Measurements from ENCODE around the gene TSHZ2.

The TSHZ2 gene

DNA sequence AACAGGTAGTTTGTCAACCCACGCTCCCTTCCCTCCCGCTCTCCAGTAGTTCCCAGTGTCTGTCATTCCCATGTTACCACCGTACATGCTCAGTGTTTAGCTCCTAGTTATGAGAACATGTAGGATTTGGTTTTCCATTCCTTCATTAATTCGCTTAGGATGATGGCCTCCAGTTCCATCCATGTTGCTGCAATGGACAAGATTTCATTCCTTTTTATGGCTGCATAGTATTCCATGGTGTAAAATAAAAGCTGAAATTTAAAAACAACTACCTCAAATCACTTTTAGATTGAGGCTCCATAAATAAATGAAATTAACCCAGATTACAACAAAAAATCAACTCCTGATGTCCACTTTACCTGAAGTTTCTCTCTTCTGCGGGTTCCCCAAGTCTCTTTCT is 430.9 kb downstream of the TSHZ2 start:
- no peak for TF ChIP-seq TAF1 (IDR thresholded peaks at IDR 0.05; ENCODE audit: borderline replicate concordance, insufficient read depth, low read length)
- no peak for TF ChIP-seq FOXP2 (optimal IDR thresholded peaks at IDR 0.05; ENCODE audit: borderline replicate concordance, extremely low read depth, extremely low read length, insufficient read depth)
- TF ChIP-seq POLR2AphosphoS5 (IDR thresholded peaks at IDR 0.05; ENCODE audit: low read depth, low read length), result no peak
- no peak for TF ChIP-seq SIN3A (IDR thresholded peaks at IDR 0.05; ENCODE audit: borderline replicate concordance, insufficient read depth, low read length)
- TF ChIP-seq, protein P1, sequence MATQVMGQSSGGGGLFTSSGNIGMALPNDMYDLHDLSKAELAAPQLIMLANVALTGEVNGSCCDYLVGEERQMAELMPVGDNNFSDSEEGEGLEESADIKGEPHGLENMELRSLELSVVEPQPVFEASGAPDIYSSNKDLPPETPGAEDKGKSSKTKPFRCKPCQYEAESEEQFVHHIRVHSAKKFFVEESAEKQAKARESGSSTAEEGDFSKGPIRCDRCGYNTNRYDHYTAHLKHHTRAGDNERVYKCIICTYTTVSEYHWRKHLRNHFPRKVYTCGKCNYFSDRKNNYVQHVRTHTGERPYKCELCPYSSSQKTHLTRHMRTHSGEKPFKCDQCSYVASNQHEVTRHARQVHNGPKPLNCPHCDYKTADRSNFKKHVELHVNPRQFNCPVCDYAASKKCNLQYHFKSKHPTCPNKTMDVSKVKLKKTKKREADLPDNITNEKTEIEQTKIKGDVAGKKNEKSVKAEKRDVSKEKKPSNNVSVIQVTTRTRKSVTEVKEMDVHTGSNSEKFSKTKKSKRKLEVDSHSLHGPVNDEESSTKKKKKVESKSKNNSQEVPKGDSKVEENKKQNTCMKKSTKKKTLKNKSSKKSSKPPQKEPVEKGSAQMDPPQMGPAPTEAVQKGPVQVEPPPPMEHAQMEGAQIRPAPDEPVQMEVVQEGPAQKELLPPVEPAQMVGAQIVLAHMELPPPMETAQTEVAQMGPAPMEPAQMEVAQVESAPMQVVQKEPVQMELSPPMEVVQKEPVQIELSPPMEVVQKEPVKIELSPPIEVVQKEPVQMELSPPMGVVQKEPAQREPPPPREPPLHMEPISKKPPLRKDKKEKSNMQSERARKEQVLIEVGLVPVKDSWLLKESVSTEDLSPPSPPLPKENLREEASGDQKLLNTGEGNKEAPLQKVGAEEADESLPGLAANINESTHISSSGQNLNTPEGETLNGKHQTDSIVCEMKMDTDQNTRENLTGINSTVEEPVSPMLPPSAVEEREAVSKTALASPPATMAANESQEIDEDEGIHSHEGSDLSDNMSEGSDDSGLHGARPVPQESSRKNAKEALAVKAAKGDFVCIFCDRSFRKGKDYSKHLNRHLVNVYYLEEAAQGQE (IDR thresholded peaks at IDR 0.05; ENCODE audit: insufficient read depth in 1 of 2, low read depth in 2 of 2, low read length in 2 of 2), result no peak

DNA sequence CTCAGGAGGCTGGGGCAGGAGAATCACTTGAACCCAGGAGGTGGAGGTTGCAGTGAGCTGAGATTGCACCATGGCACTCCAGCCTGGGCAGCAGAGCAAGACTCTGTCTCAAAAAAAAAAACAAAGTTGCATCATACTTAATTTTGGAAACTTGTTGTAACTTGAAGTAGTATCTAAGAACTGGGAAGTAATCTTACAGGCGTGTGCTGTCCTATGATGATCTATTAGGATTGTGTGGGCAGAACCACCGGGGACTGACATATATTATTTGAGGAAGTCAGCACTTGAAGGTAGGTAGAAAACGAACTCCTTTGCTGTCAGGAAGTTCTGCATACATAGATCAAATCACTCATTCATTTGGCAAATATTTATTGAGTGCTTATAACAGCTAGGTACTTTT is 433.0 kb downstream of the TSHZ2 start:
- no peak for TF ChIP-seq FOXP2 (optimal IDR thresholded peaks at IDR 0.05; ENCODE audit: borderline replicate concordance, extremely low read depth, extremely low read length, insufficient read depth)
- no peak for TF ChIP-seq SIN3A (IDR thresholded peaks at IDR 0.05; ENCODE audit: borderline replicate concordance, insufficient read depth, low read length)
- no peak for TF ChIP-seq TAF1 (IDR thresholded peaks at IDR 0.05; ENCODE audit: borderline replicate concordance, insufficient read depth, low read length)
- TF ChIP-seq, protein P1 (IDR thresholded peaks at IDR 0.05; ENCODE audit: insufficient read depth in 1 of 2, low read depth in 2 of 2, low read length in 2 of 2), result no peak
- no peak for TF ChIP-seq POLR2AphosphoS5 (IDR thresholded peaks at IDR 0.05; ENCODE audit: low read depth, low read length)

DNA sequence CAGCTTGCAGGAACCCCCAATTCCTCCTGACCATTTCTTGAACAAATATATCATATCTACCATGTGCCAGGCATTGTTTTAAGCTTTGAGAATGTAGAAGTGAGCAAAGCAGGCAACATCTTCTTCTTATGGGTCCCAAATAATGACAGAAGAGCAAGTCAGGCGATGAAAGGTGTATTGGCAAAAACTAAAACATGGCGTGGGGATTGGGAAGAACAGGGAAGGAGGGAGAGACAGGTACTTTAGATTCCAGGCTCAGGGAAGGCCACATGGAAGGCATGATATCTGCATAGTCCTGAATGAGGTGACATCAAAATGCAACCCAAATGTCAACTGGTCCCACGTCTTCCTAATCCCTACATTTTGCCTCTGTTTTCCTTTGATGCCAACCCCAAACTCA is 434.4 kb downstream of the TSHZ2 start:
- TF ChIP-seq SIN3A (IDR thresholded peaks at IDR 0.05; ENCODE audit: borderline replicate concordance, insufficient read depth, low read length), result no peak
- TF ChIP-seq, protein P1 (IDR thresholded peaks at IDR 0.05; ENCODE audit: insufficient read depth in 1 of 2, low read depth in 2 of 2, low read length in 2 of 2), result no peak
- no peak for TF ChIP-seq FOXP2 (optimal IDR thresholded peaks at IDR 0.05; ENCODE audit: borderline replicate concordance, extremely low read depth, extremely low read length, insufficient read depth)
- TF ChIP-seq POLR2AphosphoS5 (IDR thresholded peaks at IDR 0.05; ENCODE audit: low read depth, low read length), result no peak
- TF ChIP-seq TAF1 (IDR thresholded peaks at IDR 0.05; ENCODE audit: borderline replicate concordance, insufficient read depth, low read length), result no peak

DNA sequence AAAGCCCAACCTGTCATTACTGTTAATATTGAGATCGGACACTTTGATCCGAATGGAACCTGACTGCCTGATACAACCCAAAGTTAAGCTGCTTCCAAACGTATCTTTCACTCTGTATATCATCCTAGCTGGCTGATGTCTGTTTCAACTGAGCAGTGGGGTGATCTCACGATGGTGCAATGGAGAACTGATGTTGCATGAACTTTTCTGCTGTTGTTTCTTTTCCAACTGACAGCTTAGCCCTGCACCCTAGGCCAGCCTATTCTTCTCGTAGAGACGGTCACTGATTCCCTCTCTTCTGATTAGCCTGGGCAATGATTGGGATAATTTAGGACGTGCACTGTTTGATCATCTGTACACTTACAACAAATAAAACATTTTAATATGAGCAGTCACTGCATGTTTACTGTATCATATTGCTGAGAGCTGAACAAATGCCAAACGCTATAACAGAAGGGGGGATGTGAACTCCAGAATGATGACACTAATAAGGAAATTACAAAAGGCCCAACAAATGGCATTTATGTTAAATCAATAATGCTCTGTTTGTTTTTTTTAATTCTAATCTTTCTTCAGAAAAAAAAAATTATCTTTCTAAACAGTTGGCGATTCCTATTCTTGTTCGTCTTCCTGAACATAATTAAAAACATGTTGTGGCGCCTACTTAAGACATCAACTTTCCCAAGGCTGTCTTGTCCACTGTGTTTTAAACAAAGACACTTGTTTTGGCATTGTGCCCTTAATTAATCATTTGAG is 436.7 kb downstream of the TSHZ2 start:
- TF ChIP-seq POLR2AphosphoS5 (IDR thresholded peaks at IDR 0.05; ENCODE audit: low read depth, low read length) (no peak), FOXP2 (optimal IDR thresholded peaks at IDR 0.05; ENCODE audit: borderline replicate concordance, extremely low read depth, extremely low read length, insufficient read depth) (no peak), TAF1 (IDR thresholded peaks at IDR 0.05; ENCODE audit: borderline replicate concordance, insufficient read depth, low read length) (no peak), SIN3A (IDR thresholded peaks at IDR 0.05; ENCODE audit: borderline replicate concordance, insufficient read depth, low read length) (no peak)
- TF ChIP-seq, protein P1 (IDR thresholded peaks at IDR 0.05; ENCODE audit: insufficient read depth in 1 of 2, low read depth in 2 of 2, low read length in 2 of 2), result no peak

Data from PFSK-1 (cell line).